HEK293T (cell line): ENCODE data around the gene PDE6A.

Experiments
- FOXK2 ChIP-seq: fragments of 450-650 bp; IDR thresholded peaks from 2 replicates; pipeline ENCODE4 v1.6.1; 2016; ENCODE audit warnings: mild to moderate bottlenecking
- LEF1 ChIP-seq: fragments of 450-650 bp; IDR thresholded peaks from 2 replicates; pipeline ENCODE4 v1.6.1; 2017; ENCODE audit warnings: mild to moderate bottlenecking, borderline replicate concordance
- SP1 ChIP-seq: fragments of 450-650 bp; IDR thresholded peaks from 2 replicates; pipeline ENCODE4 v1.6.1; 2017
- SUZ12 ChIP-seq: fragments of 450-650 bp; IDR thresholded peaks from 2 replicates; pipeline ENCODE4 v1.6.1; 2016; ENCODE audit warnings: mild to moderate bottlenecking

DNA sequence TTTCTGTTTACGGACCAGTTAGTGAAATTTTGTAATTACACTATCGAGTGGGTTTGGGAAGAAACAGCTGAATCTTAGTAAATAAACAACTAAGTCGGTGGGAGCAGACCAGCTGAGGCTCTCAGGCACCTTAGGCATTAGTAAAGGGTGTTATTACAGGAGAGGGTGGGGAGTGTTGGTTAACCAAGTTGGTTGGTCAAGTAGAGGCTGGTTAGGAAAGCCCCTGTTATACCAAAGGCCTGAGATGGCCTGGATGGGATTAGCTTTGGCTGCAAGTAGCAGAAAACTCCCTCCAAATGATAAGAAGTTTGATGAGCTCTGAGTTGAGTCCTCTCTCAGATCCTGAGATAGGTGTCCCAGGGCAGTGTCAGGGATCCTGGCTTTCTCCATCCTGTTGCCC is 133.1 kb downstream of the PDE6A start:
- no peak for TF ChIP-seq SUZ12
- TF ChIP-seq SP1 = no peak
- TF ChIP-seq LEF1 = no peak
- no peak for TF ChIP-seq FOXK2
